H1 (cell line): ENCODE data around the gene SPPL3.

ENCODE experiments used
- CHD1 ChIP-seq: IDR thresholded peaks from 2 replicates; pipeline ENCODE4 v1.6.1; 2012; ENCODE audit warnings: low read depth, low read length, improper control_type of control experiment
- POLR2A ChIP-seq, 2 experiments: IDR thresholded peaks; 1 replicate in 1 of 2; 2 replicates in 1 of 2; pipeline ENCODE4 v1.6.1; 2011; ENCODE audit warnings: low read depth in 2 of 2, low read length in 2 of 2, mild to moderate bottlenecking in 2 of 2; ENCODE audit errors: control extremely low read depth in 1 of 2

DNA sequence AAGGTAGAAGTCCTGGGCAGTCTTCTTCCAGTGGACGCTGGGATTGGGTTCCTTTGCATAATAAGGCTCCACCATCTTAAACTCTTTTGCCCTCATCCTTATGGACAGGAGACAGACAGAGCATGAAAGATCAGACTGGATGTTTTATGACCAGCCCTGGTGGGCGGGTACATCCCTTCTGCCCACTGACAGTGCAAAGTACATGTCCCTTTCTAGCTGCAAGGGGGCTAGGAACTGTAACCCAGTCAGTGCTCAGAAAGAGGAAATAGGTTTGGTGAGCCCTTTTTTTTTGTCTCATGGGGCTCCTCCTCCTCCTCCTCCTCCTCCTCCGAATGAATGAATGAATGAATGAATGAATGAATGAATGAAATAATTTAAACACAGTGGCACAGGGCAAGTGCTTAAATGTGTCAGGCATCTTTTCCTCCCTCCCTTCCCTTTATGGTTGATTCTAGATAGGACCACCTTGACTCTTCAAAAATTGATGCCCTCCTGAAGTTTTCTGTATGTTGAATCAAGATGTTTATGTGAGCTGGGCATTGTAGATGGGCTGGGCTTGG lies 37.8 kb upstream of the SPPL3 start:
- TF ChIP-seq POLR2A (IDR thresholded peaks at IDR 0.05; ENCODE audit: control extremely low read depth in 1 of 2, low read depth in 2 of 2, low read length in 2 of 2) (no peak), CHD1 (no peak)
